Fibroblast of pulmonary artery (primary cell): ENCODE data around the gene LPAR1.

Source experiments
- DNase-seq: peaks from one replicate; pipeline ENCODE4 v3.0.0-alpha.2; 2010; ENCODE audit warnings: low read depth
- H3K4me3 ChIP-seq: replicated peaks from 2 replicates; pipeline ENCODE4 v1.5.1; 2011; ENCODE audit warnings: low read depth, mild to moderate bottlenecking, control low read depth, low read length, moderate library complexity
- TF ChIP-seq, protein P1 (sequence below): IDR thresholded peaks from 2 replicates; pipeline ENCODE4 v1.5.1; 2011; ENCODE audit warnings: mild to moderate bottlenecking, control low read depth, low read length, inconsistent platforms; ENCODE audit errors: missing control alignments

LPAR1 gene

DNA sequence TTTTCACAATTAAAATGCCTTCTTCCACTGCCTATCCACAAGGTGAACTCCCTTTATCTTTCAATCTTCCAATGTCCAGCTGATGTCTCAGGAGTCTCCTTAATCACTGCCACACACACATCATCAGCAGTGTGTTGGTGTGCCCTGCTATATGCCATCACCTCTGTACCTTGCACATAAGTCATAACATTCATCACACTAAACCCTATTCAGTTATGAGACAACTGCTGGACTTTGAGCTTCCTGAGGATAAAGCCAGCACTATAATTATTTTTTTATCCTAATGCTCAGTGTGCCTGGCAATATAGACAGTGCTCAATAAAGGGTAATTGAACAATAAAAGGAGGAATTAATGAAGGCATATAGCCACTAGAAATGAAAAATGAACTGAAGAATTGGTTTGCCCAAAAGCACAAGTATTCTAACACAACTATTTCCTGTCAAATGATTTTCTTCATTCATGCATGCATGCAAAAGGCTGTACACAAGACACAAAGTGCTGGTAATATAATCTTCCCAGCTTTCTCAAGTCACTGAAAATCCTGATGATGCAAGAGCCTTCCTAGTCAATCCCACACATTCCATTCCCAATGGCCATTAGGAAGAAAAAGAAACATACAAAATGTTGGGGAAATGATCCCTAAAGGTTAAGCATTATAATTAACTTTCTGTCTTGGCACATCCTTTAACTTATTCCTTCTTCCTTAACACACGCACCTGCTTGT is 32.4 kb downstream of the LPAR1 start:
- TF ChIP-seq, protein P1, sequence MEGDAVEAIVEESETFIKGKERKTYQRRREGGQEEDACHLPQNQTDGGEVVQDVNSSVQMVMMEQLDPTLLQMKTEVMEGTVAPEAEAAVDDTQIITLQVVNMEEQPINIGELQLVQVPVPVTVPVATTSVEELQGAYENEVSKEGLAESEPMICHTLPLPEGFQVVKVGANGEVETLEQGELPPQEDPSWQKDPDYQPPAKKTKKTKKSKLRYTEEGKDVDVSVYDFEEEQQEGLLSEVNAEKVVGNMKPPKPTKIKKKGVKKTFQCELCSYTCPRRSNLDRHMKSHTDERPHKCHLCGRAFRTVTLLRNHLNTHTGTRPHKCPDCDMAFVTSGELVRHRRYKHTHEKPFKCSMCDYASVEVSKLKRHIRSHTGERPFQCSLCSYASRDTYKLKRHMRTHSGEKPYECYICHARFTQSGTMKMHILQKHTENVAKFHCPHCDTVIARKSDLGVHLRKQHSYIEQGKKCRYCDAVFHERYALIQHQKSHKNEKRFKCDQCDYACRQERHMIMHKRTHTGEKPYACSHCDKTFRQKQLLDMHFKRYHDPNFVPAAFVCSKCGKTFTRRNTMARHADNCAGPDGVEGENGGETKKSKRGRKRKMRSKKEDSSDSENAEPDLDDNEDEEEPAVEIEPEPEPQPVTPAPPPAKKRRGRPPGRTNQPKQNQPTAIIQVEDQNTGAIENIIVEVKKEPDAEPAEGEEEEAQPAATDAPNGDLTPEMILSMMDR, result no peak
- no peak overlapping the region for H3K4me3 ChIP-seq
- peak; percentile 53 for DNase-seq

- no peak for DNase-seq
- no peak overlapping the region for H3K4me3 ChIP-seq
- TF ChIP-seq, protein P1, result no peak
Observed at GRCh38 chr9:111004936-111005335, 33.3 kb downstream of the LPAR1 start.

DNA sequence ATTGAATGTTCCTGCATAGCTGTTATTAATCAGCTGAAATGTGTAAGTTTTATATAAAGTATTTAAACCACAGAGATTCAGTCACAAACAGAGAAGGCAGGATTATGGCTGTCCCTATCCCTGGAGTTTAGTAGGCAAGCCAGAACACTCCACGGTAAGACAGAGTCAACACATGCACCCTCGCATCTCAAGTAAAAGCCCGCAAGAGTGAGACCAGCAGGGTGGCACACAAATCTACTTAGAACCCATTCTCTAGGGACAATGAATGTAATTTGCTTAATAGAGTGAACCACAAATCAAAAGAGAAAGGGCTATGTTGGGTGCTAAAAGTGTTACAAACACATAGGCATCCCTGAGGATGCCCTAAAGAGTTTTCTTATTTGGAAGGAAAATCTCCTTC is 35.1 kb downstream of the LPAR1 start:
- TF ChIP-seq, protein P1, result no peak
- DNase-seq, result no peak
- no peak overlapping the region for H3K4me3 ChIP-seq

DNA sequence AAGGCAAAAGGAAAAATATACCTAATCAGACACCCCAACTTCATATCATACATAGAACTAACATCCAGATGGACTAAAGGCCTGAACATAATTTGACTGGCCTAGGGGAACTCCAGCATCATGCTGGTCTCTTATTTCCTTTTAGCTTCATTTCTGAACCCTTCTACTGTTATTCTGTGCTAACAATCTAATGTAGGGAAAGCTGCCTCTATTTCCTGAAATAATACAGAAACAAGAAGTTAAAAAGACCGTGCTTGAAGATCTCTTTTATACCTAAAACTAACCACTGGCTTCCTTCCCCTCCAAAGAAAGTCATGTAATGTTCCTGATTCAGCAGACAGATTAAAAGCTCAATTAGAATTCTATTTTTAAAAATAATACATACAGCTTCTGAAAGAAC is 36.7 kb downstream of the LPAR1 start:
- no peak for DNase-seq
- H3K4me3 ChIP-seq, result no peak overlapping the region
- TF ChIP-seq, protein P1, result no peak

DNA sequence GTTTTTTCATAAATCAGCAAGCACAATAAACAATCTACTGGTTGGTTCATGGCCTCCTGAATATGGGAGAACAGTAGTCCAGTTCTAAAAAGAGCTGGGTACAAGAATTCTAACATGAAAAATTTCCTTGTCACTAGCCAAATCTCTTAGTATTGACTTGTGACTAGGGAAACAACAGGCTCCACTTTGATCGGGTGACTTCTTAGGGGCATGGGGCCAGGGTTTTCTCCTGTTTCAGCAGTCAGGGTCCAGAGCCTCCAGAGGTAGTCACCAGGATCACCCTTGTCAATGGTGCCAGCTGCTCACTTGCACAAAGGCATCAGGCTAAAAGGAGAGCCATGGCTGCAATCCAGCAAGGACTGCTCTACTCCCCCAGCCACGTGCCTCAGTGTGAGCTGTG is 38.1 kb downstream of the LPAR1 start:
- DNase-seq, result no peak
- no peak overlapping the region for H3K4me3 ChIP-seq
- TF ChIP-seq, protein P1, result no peak

GRCh38 chr9:110999379-110999778 is 38.9 kb downstream of the LPAR1 start:
- no peak for DNase-seq
- H3K4me3 ChIP-seq, result no peak overlapping the region
- TF ChIP-seq, protein P1, result no peak

DNA sequence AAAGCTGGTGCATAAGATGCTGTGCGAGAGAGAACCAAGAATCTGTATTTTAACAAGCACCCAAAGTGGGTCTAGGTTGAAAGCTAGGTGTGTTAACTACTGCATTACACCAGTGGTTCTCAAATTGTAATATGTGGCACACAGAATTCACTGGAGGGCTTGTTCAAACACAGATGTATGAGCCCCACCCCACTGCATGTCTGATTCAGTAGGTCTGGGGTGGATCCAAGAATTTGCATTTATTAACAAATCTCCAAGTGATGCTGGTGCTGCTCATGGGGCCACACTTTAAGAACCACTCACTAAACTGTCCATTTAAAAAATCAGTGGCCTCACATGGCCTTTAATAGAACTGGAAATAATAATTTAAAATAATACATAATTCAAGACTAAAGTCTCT is 40.4 kb downstream of the LPAR1 start:
- TF ChIP-seq, protein P1, result no peak

More for the DNA sequence above, 40.4 kb downstream of the LPAR1 start:
- no peak overlapping the region for H3K4me3 ChIP-seq
- DNase-seq, result no peak
